Lower lobe of right lung (tissue), 2 donors: ENCODE data around the gene MAN2A1. TPM values are rescaled to one million over a fixed set of nuclear protein-coding genes. Genes with fewer than 3 reads are reported as not detected.

ENCODE experiments used
- ATAC-seq, 2 donors: fragments of 200-7000 bp; cut with Tn5 transposase; one replicate each; pipeline ENCODE4 v1.9.1; 2020 to 2022; ENCODE audit warnings: mild to moderate bottlenecking in 2 of 2, moderate library complexity in 2 of 2
- DNase-seq: peaks from one replicate; pipeline ENCODE4 v3.0.0-alpha.2; 2020
- H3K27ac ChIP-seq: fragments of 200-600 bp; one replicate; pipeline ENCODE4 v1.8.0; 2022
- H3K27me3 ChIP-seq: fragments of 200-600 bp; one replicate; pipeline ENCODE4 v1.8.0; 2022; ENCODE audit warnings: low read depth
- H3K36me3 ChIP-seq: fragments of 200-600 bp; one replicate; pipeline ENCODE4 v1.8.0; 2022; ENCODE audit warnings: mild to moderate bottlenecking
- H3K4me1 ChIP-seq: fragments of 200-600 bp; one replicate; pipeline ENCODE4 v1.8.0; 2022
- H3K4me3 ChIP-seq: fragments of 200-600 bp; one replicate; pipeline ENCODE4 v1.8.0; 2022; ENCODE audit warnings: mild to moderate bottlenecking
- H3K9me3 ChIP-seq: fragments of 200-600 bp; one replicate; pipeline ENCODE4 v1.8.0; 2022
- CTCF ChIP-seq: fragments of 200-600 bp; IDR thresholded peaks from one replicate; pipeline ENCODE4 v1.8.0; 2022; ENCODE audit warnings: antibody characterized with exemption, mild to moderate bottlenecking
- intact Hi-C: fragments of 100-400 bp; cut with DNase I; formaldehyde crosslinking; loops from one replicate; pipeline ENCODE4 v1.11.0; 2022
- total RNA-seq: library from RNA; stranded (reverse); fragmentation: NEBNext Ultra II Directional; extraction: Animal tissue kit (Norgen Biotek cat#: 25700); gene quantifications from one replicate; pipeline ENCODE4 v1.2.1, GENCODE V29; 2021
- donor health status: DM: no; HTN: yes; CAD: no; lungs with severe emphysema.

The MAN2A1 gene
- total RNA-seq, 1 donor from 2014 or later, result 42.9 TPM

DNA sequence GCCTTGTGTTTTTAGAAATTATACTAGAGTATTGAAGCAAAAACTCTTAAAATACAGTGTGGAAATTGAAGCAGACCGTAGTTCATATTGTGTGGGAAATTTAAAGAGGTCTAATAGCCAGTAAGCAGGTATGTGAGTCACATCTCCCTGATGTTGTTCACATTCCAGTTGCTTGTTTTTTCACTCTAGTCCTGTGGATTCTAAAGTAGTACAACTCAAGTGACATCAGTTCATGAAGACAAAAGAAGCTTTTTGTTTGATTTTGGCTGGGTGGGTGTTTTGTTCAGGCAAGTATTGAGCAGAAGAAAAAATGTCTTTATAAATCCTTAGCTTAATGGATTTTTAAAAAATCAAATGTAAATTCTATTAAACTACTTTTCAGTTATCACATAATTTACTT lies 216.2 kb downstream of the MAN2A1 start:
- Histone ChIP-seq H3K9me3 (no peaks in the 10 kb centered on the region), H3K27me3 (no peaks in the 10 kb centered on the region), H3K36me3 (no peaks in the 10 kb centered on the region), H3K4me3 (no peak overlapping the region), H3K4me1 (no peaks in the 10 kb centered on the region), H3K27ac (no peak overlapping the region)
- intact Hi-C loops, result no loop called here
- ATAC-seq (no peak), DNase-seq (no peak)
- no peak for TF ChIP-seq CTCF

DNA sequence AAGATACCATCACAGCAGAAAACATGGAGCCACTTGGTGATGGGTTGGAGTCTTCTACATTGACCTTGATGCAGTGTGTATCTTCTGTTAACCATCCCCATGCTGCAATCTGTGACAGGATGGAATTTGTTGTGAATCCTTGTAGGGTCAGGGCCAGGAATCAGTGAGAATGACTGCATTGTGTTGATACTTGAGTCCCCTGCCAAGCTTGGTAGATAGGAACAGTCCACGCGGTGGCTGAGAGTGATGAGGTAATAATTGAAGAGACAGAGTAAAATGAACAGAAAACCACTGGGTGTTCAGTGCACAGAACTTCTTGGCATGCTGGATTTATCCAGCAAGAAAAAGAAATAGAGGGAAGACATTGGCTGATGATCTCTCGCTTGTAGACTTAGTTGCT lies 217.5 kb downstream of the MAN2A1 start:
- no peak for ATAC-seq
- intact Hi-C loops, result no loop called here
- no peak for TF ChIP-seq CTCF

GRCh38 chr5:109907731-109908130 lies 218.0 kb downstream of the MAN2A1 start:
- ATAC-seq (no peak), DNase-seq (no peak)
- no peaks in the 10 kb centered on the region for H3K9me3 ChIP-seq
- H3K27ac ChIP-seq, result no peak overlapping the region
- intact Hi-C loops, result no loop called here
- H3K4me3 ChIP-seq, result no peak overlapping the region
- TF ChIP-seq CTCF, result no peak
- H3K36me3 ChIP-seq, result no peaks in the 10 kb centered on the region
- H3K4me1 ChIP-seq, result no peaks in the 10 kb centered on the region
- no peaks in the 10 kb centered on the region for H3K27me3 ChIP-seq

More for the DNA sequence above, 217.5 kb downstream of the MAN2A1 start:
- DNase-seq, result no peak
- Histone ChIP-seq H3K27me3 (no peaks in the 10 kb centered on the region), H3K9me3 (no peaks in the 10 kb centered on the region), H3K27ac (no peak overlapping the region), H3K4me3 (no peak overlapping the region), H3K36me3 (no peaks in the 10 kb centered on the region), H3K4me1 (no peaks in the 10 kb centered on the region)

- no peaks in the 10 kb centered on the region for H3K27me3 ChIP-seq
- intact Hi-C loops, result no loop called here
- H3K27ac ChIP-seq, result no peak overlapping the region
- ATAC-seq (no peak), DNase-seq (no peak)
- H3K4me1 ChIP-seq, result no peaks in the 10 kb centered on the region
- H3K4me3 ChIP-seq, result no peak overlapping the region
- H3K9me3 ChIP-seq, result no peaks in the 10 kb centered on the region
- TF ChIP-seq CTCF, result no peak
- no peaks in the 10 kb centered on the region for H3K36me3 ChIP-seq
Measured at GRCh38 chr5:109908366-109908765, 218.6 kb downstream of the MAN2A1 start.

GRCh38 chr5:109910874-109911273 lies 221.1 kb downstream of the MAN2A1 start:
- H3K27ac ChIP-seq, result no peak overlapping the region
- intact Hi-C loops, result no loop called here

More at GRCh38 chr5:109910874-109911273, 221.1 kb downstream of the MAN2A1 start:
- Histone ChIP-seq H3K4me1 (no peaks in the 10 kb centered on the region), H3K36me3 (no peaks in the 10 kb centered on the region), H3K9me3 (no peaks in the 10 kb centered on the region), H3K4me3 (no peak overlapping the region), H3K27me3 (no peaks in the 10 kb centered on the region)
- DNase-seq, result no peak
- no peak for TF ChIP-seq CTCF
- ATAC-seq, result no peak
